PC-3 (cell line): ENCODE data around the gene HEATR5B. TPM values are rescaled to one million over a fixed set of nuclear protein-coding genes. Genes with fewer than 3 reads are reported as not detected.
A peak's percentile ranks its signal among the peaks of the same experiment; 100 is the strongest.

Experiments
- ATAC-seq: fragments of 200-7000 bp; cut with Tn5 transposase; 2 replicates; pipeline ENCODE4 v1.9.1; 2020; ENCODE audit warnings: mild to moderate bottlenecking, moderate library complexity
- BruUV-seq: library from RNA; stranded (reverse); fragments of 400-500 nt; replicated peaks from 2 replicates; lab custom pipeline; 2021; lab: Mats Ljungman, UMichigan
- CTCF ChIA-PET: fragments of 300-600 bp; sonication (Branson Sonifier 250); formaldehyde crosslinking; loops from one replicate; lab custom pipeline; 2022; ENCODE audit warnings: antibody characterized with exemption; lab: Charles Lee
- POLR2A ChIA-PET: fragments of 300-600 bp; sonication (Branson Sonifier 250); formaldehyde crosslinking; loops from one replicate; lab custom pipeline; 2022; ENCODE audit warnings: antibody characterized with exemption; ENCODE audit not compliant: unreplicated experiment; lab: Charles Lee
- DNase-seq: peaks from one replicate; pipeline ENCODE4 v3.0.0-alpha.2; 2015
- H2AFZ ChIP-seq: fragments of 300-600 bp; sonication (generic); 2 replicates; pipeline ENCODE4 v1.6.0; 2016; ENCODE audit warnings: antibody characterized with exemption, low read length
- H3F3A ChIP-seq: fragments of 300-600 bp; sonication (generic); one replicate; pipeline ENCODE4 v1.6.0; 2017; ENCODE audit warnings: antibody characterized with exemption, low read length, control low read depth, mild to moderate bottlenecking; ENCODE audit not compliant: unreplicated experiment
- H3K27ac ChIP-seq: fragments of 300-600 bp; sonication (generic); 2 replicates; pipeline ENCODE4 v1.5.1; 2016; ENCODE audit warnings: mild to moderate bottlenecking, low read length
- H3K27me3 ChIP-seq: fragments of 300-600 bp; sonication (generic); 2 replicates; pipeline ENCODE4 v1.6.1; 2016; ENCODE audit warnings: low read length, mixed read lengths
- H3K36me3 ChIP-seq: fragments of 300-600 bp; sonication (generic); 2 replicates; pipeline ENCODE4 v1.6.1; 2016; ENCODE audit warnings: low read depth, mixed run types, low read length, mixed read lengths
- H3K4me1 ChIP-seq: fragments of 300-600 bp; sonication (generic); 2 replicates; pipeline ENCODE4 v1.5.1; 2016; ENCODE audit warnings: low read length; ENCODE audit not compliant: insufficient read depth
- H3K4me2 ChIP-seq: fragments of 300-600 bp; sonication (generic); 2 replicates; pipeline ENCODE4 v1.6.0; 2016; ENCODE audit warnings: low read length
- H3K4me3 ChIP-seq: fragments of 300-600 bp; sonication (generic); 2 replicates; pipeline ENCODE4 v1.5.1; 2016; ENCODE audit warnings: mild to moderate bottlenecking, low read length, mixed read lengths
- H3K79me2 ChIP-seq: fragments of 300-600 bp; sonication (generic); 2 replicates; pipeline ENCODE4 v1.6.1; 2017; ENCODE audit warnings: low read length, mixed read lengths
- H3K9ac ChIP-seq: fragments of 300-600 bp; sonication (generic); 2 replicates; pipeline ENCODE4 v1.6.0; 2016; ENCODE audit warnings: mild to moderate bottlenecking, low read length
- H3K9me2 ChIP-seq: fragments of 300-600 bp; sonication (generic); replicated peaks from 2 replicates; pipeline ENCODE4 v1.6.1; 2016; ENCODE audit warnings: mixed run types, low read length, mixed read lengths
- H3K9me3 ChIP-seq: fragments of 300-600 bp; sonication (generic); 2 replicates; pipeline ENCODE4 v1.6.1; 2016; ENCODE audit warnings: low read length, mixed read lengths
- H4K20me1 ChIP-seq: fragments of 300-600 bp; sonication (generic); 2 replicates; pipeline ENCODE4 v1.6.1; 2016; ENCODE audit warnings: low read length, mixed read lengths
- CTCF ChIP-seq: fragments of 300-600 bp; sonication (generic); conservative IDR thresholded peaks from 2 replicates; pipeline ENCODE4 v1.5.1; 2017; ENCODE audit warnings: antibody characterized with exemption, low read depth, mild to moderate bottlenecking, low read length
- EZH2 ChIP-seq: fragments of 300-600 bp; sonication (generic); IDR thresholded peaks from one replicate; pipeline ENCODE4 v1.6.1; 2017; ENCODE audit warnings: antibody characterized with exemption, mild to moderate bottlenecking, low read length; ENCODE audit not compliant: unreplicated experiment
- EZH2phosphoT487 ChIP-seq: fragments of 300-600 bp; sonication (generic); IDR thresholded peaks from 2 replicates; pipeline ENCODE4 v1.6.1; 2018; ENCODE audit warnings: mild to moderate bottlenecking, antibody characterized with exemption, low read length, borderline replicate concordance
- intact Hi-C: fragments of 100-400 bp; cut with micrococcal nuclease; formaldehyde crosslinking; loops from 2 replicates; pipeline ENCODE4 v1.9.0; 2023
- total RNA-seq: library from RNA; depleted of rRNA; stranded (reverse); fragments of >200 nt; gene quantifications from 2 replicates; pipeline ENCODE4 v1.2.3, GENCODE V29; 2014

Gene HEATR5B
- total RNA-seq, 1 experiment from 2014 or later, result 13.0 TPM

DNA sequence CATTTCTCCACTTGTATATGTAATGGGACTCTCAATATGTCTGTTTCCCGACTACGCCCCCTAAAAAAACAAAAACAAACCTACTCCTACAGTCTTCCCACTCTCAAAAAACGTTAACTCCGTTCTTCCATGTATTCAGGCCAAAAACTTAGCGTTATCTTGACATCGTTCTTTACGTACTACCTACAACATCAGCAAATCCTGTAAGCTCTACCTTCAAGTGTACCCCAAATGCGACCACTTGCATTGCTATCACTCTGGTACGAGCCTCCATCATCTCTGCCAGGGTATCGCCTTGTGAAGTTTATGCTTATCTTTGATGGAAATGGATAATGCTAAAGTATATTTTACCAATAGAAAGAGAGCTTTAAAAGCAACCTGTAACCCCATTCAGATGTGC is 625 bp upstream of the HEATR5B start:
- Histone ChIP-seq H3K9me3 (no peaks in the 10 kb centered on the region), H3K27ac (no peak overlapping the region), H3K4me1 (peaks cover 29% of the 10 kb centered on the region), H3K9ac (peak overlapping the region; percentile 83), H3F3A (peaks cover 5% of the 10 kb centered on the region), H3K27me3 (no peaks in the 10 kb centered on the region), H3K36me3 (peaks cover 9% of the 10 kb centered on the region; the same call in 1 of the 2 replicates), H3K9me2 (no peaks in the 10 kb centered on the region), H4K20me1 (no peaks in the 10 kb centered on the region), H3K4me3 (peak overlapping the region; percentile 84), H3K4me2 (peak overlapping the region; percentile 95), H3K79me2 (peaks cover 32% of the 10 kb centered on the region), H2AFZ (peak overlapping the region; percentile 99)
- ChIA-PET CTCF (interaction anchor here (0.7 kb wide), 1 partner anchor 806 kb away, joined by 3 read pairs; no protein-coding TSS in a partner anchor), POLR2A (interaction anchor here (0.5 kb wide), 1 partner anchor 1682 kb away, joined by 3 read pairs; no protein-coding TSS in a partner anchor)
- intact Hi-C loops, result no loop called here
- TF ChIP-seq CTCF, result no peak
- no peak for TF ChIP-seq EZH2phosphoT487
- no peak for TF ChIP-seq EZH2
- DNase-seq, result peak; percentile 4
- BruUV-seq, result TSS peak; percentile 73
- ATAC-seq, result no peak

- peaks cover 14% of the 10 kb centered on the region; the same call in 1 of the 2 replicates for H3K36me3 ChIP-seq
- ATAC-seq (no peak), DNase-seq (no peak)
- no peak overlapping the region for H3K4me3 ChIP-seq
- no peak overlapping the region for H3K9ac ChIP-seq
- no TSS peak for BruUV-seq
- CTCF ChIA-PET, result no interaction called here
- H2AFZ ChIP-seq, result no peak overlapping the region
- TF ChIP-seq CTCF (no peak), EZH2 (no peak), EZH2phosphoT487 (no peak)
- POLR2A ChIA-PET, result no interaction called here
- intact Hi-C loops, result no loop called here
- H3K79me2 ChIP-seq, result peaks cover 36% of the 10 kb centered on the region
- no peak overlapping the region for H3K27ac ChIP-seq
- H3K4me1 ChIP-seq, result peaks cover 23% of the 10 kb centered on the region
- H3F3A ChIP-seq, result peaks cover 5% of the 10 kb centered on the region
- H3K9me3 ChIP-seq, result no peaks in the 10 kb centered on the region
- H4K20me1 ChIP-seq, result no peaks in the 10 kb centered on the region
- no peak overlapping the region for H3K4me2 ChIP-seq
- H3K9me2 ChIP-seq, result no peaks in the 10 kb centered on the region
- H3K27me3 ChIP-seq, result no peaks in the 10 kb centered on the region
Measured at GRCh38 chr2:37080689-37081088, 3.5 kb downstream of the HEATR5B start.

GRCh38 chr2:37080266-37080665 is 3.9 kb downstream of the HEATR5B start:
- Histone ChIP-seq H3K9me3 (no peaks in the 10 kb centered on the region), H4K20me1 (no peaks in the 10 kb centered on the region), H3K27me3 (no peaks in the 10 kb centered on the region), H3K27ac (no peak overlapping the region), H3K4me2 (no peak overlapping the region), H3K4me1 (peaks cover 19% of the 10 kb centered on the region), H3K36me3 (peaks cover 14% of the 10 kb centered on the region; the same call in 1 of the 2 replicates), H3K9ac (no peak overlapping the region), H3F3A (peaks cover 2% of the 10 kb centered on the region), H3K79me2 (peaks cover 36% of the 10 kb centered on the region), H2AFZ (no peak overlapping the region), H3K9me2 (no peaks in the 10 kb centered on the region), H3K4me3 (no peak overlapping the region)
- DNase-seq (no peak), ATAC-seq (no peak)
- intact Hi-C loops, result no loop called here
- BruUV-seq, result no TSS peak
- POLR2A ChIA-PET, result no interaction called here
- TF ChIP-seq EZH2phosphoT487 (no peak), EZH2 (no peak), CTCF (no peak)
- CTCF ChIA-PET, result no interaction called here
